Activated T-cell treated with anti-CD3 and anti-CD28 coated beads for 1 hour (primary cell): Measurements from ENCODE around the gene AGPAT4.
"Not testable (repeated sequence)": the region's sequence is repeated elsewhere in the genome, so short reads cannot be mapped to it uniquely, and the experiment has no call there.

Experiments
- DNase-seq: peaks from one replicate; pipeline ENCODE4 v3.0.0-alpha.2; 2020; ENCODE audit warnings: low read depth

The AGPAT4 gene

DNA sequence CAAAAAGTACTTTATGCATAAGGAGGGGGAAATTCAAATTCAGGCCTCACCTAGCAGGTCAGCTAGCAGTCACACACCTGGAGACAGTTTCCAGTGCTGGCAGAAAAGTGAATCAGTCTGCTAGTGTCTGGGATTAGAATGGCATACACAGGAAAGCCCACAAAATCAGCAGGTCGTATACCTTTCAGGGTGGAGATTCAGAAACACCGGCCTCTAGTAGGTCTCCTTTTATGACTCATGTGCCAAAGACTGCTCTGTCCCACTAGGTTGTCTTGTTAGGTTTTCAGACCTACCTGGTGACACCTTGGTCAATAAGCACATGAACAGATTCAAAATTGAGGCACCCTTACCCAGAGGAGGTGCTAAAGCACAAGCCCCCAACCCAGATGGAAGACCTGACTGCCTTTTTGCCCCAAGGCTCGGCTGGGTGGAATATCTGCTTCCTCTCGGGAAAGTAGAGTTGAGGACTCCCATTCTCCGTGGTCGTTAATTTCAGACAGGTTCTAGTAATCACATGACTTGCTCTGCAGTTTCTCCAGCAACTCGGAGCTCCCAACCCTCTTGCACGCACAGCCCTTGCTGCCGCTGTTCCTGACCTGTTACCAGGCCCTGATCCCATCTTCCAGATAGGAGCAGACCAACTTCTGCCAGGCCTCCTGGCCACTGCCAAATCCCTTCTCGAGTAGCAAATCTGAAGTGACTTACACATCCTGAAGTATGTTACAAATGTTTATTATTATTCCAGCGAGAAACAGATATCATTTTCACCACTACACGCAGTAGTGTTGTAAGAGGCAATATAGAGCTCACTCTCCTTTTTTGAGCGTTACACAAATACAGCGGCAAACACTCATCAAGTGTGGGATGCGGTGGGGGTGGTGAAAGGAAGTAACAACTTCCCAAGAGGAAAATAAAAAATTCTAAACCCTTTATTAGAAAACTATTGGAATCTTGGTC is 46.6 kb downstream of the AGPAT4 start:
- no peak for DNase-seq

DNA sequence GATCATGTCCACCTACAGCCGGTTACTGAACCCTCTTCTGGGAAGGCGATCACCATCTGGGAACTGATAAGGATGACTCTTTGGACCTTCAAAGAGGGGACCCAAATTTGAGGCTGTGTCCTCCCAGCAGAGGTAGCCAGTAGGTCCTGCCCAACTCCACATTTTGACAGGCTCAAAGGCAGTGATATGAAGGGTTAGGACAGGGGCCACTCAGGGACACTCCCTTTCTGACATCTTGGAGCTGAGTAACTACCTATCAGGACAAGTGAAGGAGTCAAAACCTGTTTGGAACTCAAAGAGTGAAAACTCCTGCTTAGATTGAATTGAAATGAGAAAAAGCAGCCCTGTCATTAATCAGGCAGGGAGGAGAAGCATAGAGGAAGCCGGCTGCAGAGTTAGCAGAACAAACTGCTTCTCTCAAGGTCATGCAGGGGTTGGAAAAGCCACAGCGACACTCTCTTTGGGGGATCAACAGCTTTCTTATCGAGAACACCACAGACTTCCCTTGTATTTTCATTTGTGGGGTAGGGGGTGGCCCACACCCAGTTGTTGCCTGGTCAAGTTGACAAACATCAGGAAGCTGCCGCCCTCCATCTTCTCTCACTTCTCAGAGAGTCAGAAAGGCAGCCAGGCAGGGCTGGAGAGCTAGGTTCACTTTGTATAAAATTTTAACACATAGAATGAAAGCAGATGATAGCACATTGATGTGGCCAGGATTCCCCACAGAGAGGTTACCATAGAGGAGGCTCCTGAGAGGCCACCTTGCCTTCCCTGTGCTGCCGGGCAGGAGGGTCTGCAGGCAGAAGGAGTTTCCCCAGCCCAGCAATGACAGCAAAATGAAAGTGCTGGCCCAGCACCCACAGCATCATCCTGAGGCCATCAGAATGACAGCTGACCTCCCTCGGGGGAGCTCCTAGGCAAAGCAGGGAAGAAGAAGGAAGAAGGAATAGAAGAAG is 47.6 kb downstream of the AGPAT4 start:
- no peak for DNase-seq

DNA sequence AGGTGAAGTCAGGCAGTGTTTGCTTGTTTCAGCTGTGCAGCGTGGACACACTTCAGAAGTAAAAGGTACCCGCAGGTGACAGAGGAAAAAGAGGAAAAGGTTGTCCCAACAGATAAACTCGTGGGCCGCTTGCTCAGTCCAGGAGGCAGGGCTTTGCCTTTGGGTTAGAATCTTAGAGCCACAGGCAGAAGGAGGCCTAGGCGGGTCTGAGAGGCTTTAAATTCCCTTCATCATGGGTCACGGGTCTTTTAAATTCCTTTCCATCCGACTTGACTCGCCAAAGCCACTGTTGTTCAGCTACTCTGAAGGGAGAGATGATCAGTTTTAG is 48.2 kb downstream of the AGPAT4 start:
- no peak for DNase-seq

DNA sequence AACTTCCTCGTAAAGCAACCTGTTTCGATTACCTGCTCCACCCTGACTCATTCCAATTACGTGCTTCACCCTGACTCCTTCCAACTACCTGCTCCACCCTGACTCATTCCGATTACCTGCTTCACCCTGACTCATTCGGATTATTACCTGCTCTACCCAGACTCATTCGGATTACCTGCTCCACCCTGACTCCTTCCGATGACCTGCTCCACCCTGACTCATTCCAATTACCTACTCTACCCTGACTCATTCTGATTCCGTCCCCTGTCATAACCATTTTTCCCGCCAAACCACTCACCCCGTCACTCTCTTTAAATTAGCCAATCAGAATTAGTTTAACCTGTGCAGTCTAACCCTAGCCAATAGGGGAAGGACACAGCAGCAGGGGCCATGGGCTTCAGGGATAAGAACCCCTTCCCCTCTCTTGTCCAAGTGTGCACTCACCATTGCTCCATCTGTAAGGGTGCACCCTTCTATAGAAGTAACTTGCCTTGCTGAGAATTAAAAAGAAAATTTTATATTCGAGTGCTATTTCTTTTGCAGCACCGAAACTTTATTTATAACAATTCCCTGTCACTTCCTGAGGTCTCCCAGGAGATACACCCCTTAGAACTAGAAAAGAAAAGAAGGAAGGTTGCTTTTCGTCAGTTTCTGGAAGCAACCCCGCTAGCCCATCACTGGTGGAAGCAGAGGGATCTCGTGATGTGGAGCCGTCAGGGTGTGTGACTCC is 48.7 kb downstream of the AGPAT4 start:
- DNase-seq: not testable (repeated sequence)

DNA sequence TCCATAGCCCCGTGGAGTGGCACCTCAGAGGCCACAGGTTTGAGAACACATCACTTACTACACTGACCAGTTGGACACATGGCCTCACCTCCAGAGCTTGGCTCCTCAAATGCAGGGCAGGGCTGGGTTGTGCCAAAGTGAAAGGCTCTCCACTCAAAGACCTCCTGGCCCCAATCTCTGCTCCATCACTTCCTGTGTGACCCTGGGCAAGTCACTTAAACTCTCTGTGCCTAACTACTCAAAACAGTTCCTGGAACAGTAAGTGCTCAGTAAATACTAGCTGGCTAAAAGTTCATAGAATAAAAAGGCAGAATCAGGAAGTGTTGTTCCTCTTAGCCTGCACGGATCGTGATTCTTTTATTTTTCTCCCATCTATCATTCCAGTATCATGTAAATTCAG is 50.2 kb downstream of the AGPAT4 start:
- no peak for DNase-seq

DNA sequence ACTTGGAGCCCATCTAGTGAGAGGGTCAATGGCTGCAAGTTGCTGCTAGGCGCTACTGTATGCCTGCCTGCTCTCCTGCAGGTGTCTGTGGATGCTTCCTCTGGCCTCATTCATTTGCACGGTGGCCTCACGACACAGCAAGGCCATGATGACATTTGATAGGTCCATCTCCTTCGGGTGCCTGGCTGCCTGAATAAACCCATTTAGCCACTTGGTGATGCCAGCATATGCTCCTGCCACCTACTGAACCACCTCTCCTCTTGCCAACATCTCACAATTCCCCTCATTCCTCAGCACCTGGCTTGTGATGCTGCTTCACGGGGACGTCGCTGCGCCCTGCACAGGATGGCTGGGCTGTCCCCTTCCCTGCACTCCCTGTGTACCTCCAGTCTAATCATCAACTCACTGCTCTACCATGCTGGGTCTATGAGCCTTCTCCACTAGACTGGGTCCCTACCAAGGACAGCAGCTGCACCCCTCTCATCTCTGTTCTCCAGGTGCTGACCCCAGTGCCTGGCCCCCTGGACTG is 51.1 kb downstream of the AGPAT4 start:
- DNase-seq: no peak

DNA sequence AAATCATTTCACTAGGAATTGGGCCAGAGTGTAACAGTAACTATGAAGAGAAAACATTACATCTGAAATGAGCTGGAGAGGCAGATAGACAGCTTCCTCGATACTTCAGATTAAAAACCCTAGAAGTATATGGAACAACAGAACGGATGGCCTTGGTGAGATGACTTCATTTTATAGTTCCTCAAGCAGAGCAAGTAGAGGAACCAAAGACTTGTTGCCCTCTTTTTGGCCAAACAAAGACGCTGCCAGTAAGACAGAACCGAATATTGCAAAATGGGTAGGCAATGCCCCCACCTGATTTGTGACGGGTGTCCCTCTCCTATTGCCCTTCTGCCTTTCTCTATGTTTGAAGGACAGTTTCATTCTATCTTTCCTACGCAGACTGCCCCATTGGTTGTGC is 53.5 kb downstream of the AGPAT4 start:
- DNase-seq: no peak

DNA sequence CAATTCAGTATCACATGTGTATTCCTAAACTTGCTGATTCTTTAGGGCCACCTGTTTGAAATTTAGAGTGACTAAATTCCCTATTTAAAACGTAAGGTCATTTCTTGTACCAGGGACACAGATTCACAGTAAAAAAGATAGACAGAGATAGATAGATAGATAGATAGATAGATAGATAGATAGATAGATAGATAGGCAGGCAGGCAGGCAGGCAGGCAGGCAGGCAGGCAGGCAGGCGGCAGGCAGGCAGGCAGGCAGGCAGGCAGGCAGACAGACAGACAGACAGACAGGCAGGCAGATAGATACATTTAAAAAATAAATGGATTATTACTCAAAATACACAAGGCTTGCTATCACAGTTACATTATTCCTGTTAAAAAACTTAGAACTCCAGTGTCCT is 54.2 kb downstream of the AGPAT4 start:
- DNase-seq: no peak

DNA sequence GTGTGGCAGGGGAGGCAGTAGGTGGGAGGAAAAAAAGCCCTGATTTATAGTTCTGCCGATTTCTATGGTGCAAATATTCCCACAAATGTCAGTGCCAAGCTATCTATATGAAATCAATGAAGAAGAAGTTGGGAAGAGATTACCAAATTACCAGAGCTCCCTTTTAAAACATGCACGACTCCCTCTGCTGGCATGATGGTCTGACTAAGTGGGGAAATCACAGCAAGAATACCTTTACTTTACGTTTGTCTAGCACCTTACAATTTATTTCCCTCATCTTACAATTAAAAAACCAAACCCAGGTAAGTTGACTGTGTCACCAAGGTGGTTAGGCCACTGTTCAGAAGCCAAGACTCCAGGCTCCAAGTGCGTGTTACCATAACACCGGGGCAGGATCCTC is 55.6 kb downstream of the AGPAT4 start:
- DNase-seq: no peak

DNA sequence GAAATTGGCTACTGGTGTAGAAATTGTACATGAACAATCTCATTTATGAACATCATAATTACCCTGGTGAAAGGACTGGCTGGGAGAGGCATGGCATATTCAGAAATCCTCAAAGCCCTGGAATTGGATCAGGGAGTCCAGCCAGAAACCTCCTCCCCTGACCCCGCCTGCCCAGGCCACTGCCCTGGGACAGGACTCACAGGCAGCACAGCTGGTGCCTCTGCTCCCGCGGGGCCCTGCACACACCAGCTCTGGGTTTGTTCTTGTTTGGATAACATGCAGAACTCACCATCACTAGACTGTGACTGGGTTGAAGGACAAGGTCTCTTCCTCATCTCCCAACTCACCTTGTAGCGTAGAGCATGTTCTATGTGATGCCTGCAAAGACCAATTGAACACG is 56.2 kb downstream of the AGPAT4 start:
- no peak for DNase-seq

DNA sequence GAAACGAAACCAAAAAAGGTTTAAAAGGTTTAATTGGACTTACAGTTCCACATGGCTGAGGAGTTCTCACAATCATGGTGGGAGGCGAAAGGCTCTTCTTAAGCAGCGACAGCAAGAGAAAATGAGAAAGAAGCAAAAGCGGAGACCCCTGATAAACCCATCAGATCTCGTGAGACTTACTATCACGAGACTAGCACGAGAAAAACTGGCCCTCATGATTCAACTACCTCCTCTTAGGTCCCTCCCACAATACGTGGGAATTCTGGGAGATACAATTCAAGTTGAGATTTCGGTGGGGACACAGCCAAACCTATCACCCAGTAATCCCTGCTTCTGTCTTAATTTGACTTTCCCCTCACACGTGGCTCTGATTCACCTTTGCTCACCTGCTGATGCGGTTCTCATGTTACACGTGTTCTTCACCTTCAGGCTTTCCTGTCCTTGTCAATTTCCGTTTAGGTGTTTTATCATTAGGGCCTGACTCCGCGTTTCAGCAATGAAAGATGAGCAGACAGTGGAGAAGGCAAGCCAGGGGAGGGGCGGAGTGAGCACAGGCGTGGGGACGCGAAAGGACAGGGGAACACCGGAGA is 57.1 kb downstream of the AGPAT4 start:
- no peak for DNase-seq

DNA sequence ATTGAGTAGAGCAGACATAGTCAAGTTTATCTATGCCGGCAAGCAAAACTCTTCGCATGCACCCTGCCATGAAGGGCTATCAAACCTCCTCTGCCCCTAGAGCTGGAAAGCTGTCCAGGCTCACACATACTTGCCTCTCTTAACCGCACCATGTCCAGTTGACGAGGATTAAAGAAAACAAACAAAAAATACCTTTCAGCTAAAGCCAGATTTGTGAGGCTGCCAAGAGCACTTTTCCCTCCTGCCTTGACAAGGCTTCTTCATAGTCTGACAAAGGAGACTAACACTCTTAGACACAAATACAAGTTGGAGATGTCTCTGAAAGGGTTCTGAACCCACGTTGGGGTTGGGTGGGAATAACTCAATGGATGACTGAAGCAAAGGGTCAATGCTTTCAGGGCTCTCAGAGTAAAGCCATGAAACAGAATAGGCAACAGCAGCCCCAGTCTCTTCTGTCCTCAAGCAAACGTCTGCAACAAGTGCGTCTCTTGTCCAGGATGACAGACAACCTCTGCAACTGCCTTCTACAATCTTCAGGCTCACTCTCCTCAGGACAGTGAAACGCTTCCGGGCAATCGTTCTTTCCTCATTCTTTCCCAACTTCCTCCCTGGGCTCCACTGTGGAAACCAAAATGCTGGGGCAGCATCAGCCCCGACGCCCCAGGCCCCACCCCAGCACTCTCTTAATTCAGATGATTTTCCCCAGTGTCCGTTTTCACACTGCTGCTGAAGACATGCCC is 57.8 kb downstream of the AGPAT4 start:
- no peak for DNase-seq

DNA sequence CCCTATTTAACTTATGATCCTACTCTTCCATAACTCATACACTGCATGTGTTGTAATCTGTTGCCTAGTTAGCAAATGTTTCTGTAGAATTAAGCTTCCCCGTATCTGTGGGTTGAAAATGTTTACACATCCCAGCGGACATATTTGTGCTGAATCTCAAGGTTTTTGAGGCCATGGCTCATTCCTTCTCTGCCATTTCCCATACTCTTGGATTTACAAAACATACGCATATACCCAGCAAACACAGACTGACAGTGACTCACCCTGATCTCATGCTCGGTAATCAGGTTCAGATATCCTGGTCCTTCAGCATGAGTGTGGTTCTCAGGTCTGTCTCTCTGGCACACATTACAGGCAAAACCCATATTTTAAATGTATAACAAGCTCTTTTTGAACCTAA is 58.7 kb downstream of the AGPAT4 start:
- DNase-seq: no peak

DNA sequence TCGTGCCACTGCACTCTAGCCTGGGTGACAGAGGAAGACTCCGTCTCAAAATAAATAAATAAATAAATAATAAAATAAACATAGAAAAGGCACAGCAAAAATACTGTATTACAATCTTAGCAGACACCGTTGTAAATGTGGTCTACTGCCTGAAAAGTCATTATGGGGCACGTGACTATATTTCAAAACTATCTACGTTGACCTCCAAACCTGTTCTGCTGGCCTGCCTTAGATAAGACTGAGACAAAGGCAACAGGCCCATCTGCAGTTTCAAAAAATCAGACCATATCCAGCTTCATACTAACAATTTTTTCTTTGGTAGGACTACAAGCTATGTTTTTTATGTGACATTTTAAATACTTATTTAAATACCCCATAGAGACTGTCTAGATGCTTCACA is 59.1 kb downstream of the AGPAT4 start:
- no peak for DNase-seq

DNA sequence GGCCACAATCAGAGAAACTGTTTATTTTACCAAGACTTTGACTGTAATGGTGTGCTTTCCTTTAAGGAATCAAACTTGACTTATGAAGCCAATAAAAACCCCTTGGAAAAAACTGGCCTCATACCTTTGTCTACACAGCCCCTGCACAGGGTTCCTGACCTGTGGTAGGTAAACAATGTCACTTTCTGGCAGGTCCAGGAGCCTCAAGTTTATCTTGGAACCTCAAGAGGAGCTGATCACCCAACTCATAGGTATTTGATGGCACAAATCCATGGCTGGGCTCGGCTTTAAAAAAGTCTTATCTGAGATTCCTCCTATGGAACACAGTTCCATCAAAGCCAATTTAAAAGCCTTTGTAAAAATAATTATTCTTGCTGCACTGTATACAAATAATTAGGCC is 61.0 kb downstream of the AGPAT4 start:
- no peak for DNase-seq

DNA sequence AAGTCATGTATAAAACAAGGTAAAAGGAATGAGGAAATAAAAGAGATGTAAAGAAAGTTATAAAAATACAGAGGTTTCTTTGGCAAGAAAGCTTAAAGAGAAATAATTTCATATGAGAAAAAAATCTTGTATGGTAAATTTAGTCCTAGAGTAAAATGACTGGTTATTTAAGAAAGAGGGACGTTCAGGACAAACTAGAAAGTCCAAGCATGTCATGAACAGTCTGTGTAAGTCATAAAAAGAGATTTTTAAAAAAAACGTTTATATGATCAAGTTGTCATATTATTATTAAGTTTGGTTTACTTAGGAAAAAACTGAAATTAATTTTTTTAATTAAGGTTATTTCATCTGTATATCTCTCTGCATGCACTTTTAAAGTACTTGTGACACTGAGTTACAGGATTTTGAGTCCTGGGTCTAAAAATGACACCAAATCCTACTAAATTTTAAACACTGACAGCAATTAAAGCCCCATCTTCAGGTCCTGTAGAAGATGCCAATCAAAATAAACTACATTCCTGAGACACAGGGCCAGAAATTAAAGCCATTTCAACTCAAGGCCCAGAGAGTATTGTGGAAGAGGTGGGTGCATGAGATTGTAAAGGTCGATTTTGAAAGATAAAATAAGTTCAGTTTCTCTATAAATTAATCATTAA is 62.4 kb downstream of the AGPAT4 start:
- DNase-seq: no peak

DNA sequence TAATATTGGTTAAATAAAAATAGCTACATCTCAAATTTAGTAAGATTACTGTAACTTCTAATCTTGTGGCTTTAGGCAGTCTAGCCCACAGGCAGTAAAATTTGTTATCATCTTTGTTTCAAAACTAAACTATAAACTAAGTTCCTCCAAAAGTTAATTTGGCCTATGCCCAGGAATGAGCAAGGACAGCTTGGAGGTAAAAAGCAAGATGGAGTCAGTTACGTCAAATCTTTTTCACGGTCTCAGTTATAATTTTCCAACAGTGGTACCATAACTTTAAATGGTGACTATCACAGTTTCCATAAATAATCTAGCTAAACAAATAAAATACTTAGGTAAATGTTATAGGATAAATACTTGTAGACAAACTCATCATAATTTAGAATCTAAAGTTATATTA is 63.0 kb downstream of the AGPAT4 start:
- no peak for DNase-seq

DNA sequence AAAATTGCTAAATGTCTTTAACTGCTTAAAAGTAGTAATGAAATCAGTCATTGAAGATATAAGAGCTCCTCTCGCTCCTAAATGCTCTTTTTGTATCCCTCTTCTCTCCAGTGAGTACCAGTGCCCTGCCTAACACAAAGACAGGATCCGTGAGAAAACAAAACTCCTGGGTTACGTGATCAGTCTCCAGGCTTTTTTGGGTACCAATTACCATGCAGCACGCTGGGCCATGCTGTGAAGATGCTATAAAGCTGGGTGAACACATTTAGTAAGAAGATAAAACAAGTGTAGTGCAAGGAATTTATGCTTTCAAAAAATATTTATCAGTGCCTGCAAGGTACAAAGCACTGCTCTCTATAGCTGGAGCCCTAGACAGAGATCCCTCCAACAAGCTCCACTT is 66.7 kb downstream of the AGPAT4 start:
- no peak for DNase-seq

DNA sequence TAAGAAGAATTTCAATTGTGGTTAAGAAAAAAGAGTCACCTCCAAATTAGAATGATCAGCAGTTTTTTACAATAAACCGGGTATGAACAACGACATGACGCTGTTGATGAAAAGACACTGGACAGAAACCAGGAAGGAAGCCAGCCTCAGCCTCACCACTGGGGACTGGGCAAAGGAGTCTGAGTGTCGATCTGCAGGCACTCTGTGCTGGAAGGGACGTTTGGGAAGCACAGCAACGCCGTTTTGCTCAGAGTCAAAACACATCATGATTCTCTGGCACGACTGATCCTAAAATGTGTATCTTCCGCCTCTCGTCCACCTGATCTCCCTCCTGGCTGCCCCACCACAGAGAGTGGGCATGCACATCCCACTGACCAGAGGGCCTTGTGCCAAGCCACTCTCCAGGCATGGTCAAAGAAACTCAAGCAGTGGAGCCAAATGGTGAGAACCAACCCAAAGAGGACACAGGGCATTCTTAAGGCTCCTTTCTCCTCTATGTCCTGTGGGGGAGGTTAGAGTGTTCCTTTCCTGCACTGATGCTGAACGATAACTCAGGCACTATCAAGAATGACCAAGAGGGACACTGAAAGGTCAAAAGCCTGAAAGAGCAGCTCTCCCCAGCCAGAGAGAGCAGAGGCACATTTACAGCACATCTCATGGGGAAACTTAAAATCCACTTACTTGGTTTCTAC is 68.8 kb downstream of the AGPAT4 start:
- DNase-seq: no peak
